ENCODE measurements around the gene GMPPA.

GMPPA gene

GRCh38 chr2:219545943-219546352 is 47.3 kb downstream of the GMPPA start:
- DNase-seq: no peak
- no peak for TF ChIP-seq CTCF (IDR thresholded peaks at IDR 0.05; ENCODE audit: low read depth, low read length, missing control alignments)
- Histone ChIP-seq H3K27me3 (replicated peaks) (no peaks in the 10 kb centered on the region), H3K36me3 (replicated peaks) (peaks cover 5% of the 10 kb centered on the region), H3K4me3 (ENCODE audit: low read depth, low read length) (no peak overlapping the region), H3K27ac (no peak overlapping the region)
- in situ Hi-C loops (cut with HindIII; ENCODE audit: low pct_ligation_motif_present, low sequenced_read_pairs): no loop called here

DNA sequence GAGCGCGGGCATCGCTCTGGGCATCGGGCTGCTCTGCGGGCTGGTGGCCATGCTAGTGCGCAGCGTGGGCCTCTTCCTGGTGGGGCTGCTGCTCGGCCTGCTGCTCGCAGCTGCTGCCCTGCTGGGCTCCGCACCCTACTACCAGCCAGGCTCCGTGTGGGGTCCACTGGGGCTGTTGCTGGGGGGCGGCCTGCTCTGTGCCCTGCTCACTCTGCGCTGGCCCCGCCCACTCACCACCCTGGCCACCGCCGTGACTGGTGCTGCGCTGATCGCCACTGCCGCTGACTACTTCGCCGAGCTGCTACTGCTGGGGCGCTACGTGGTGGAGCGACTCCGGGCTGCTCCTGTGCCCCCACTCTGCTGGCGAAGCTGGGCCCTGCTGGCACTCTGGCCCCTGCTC is 48.9 kb downstream of the GMPPA start:
- Histone ChIP-seq H3K4me3 (ENCODE audit: low read depth, low read length) (no peak overlapping the region), H3K27me3 (replicated peaks) (no peaks in the 10 kb centered on the region), H3K27ac (no peak overlapping the region), H3K36me3 (replicated peaks) (no peaks in the 10 kb centered on the region)
- DNase-seq: no peak
- TF ChIP-seq CTCF (IDR thresholded peaks at IDR 0.05; ENCODE audit: low read depth, low read length, missing control alignments): no peak
- in situ Hi-C loops (cut with HindIII; ENCODE audit: low pct_ligation_motif_present, low sequenced_read_pairs): no loop called here

GRCh38 chr2:219548990-219549389 is 50.3 kb downstream of the GMPPA start:
- Histone ChIP-seq H3K27me3 (replicated peaks) (no peaks in the 10 kb centered on the region), H3K36me3 (replicated peaks) (no peaks in the 10 kb centered on the region), H3K27ac (no peak overlapping the region), H3K4me3 (ENCODE audit: low read depth, low read length) (no peak overlapping the region)
- DNase-seq: no peak
- no peak for TF ChIP-seq CTCF (IDR thresholded peaks at IDR 0.05; ENCODE audit: low read depth, low read length, missing control alignments)
- in situ Hi-C loops (cut with HindIII; ENCODE audit: low pct_ligation_motif_present, low sequenced_read_pairs): no loop called here

GRCh38 chr2:219549619-219550018 is 50.9 kb downstream of the GMPPA start:
- no peaks in the 10 kb centered on the region for H3K27me3 ChIP-seq (replicated peaks)
- in situ Hi-C loops (cut with HindIII; ENCODE audit: low pct_ligation_motif_present, low sequenced_read_pairs): no loop called here

DNA sequence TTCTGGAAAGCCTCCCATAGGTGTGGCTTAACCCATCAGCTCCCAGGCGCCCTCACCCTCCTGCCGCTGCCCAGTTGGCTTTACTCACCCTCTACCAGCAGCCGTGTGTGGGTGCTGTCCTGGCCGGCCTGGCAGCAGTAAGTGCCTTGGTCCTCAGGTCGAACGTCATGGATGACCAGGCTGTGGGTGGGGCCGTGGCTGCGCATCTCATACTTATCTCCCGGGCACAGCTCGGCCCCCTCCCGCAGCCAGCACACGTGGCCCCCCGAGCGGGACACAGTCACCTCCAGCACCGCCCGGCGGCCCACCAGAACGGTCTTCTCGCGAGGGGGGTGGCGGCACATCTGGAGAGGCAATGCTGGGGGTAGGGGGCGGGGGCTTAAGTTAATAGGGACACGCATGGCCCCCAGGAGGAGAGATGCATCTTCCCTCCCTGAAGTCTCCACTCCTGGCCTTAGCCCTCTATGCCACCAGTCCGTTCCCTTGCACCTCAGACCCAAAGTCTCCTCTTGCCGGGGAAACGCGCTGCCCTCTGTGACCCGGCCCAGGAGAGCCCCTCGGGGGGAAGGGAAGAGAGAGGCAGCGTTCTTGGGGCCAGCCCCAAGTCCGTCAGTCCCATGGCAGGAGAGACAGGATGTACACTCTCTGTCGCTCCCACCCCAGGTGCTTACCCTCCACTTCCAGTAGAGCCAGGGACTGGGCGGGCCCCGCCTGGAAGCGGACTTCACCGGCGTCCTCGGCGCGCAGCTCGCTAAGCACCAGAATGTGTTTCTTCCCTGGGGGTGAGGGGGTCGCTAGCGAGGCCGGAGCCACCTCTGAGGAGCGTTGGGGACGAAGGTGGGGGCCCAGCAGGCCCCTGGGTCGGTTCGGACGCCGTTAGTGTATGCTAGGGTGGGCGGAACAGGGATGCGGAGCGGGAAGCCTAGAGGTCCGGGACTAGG is 53.0 kb downstream of the GMPPA start:
- Histone ChIP-seq H3K27ac (no peak overlapping the region), H3K27me3 (replicated peaks) (no peaks in the 10 kb centered on the region), H3K36me3 (replicated peaks) (no peaks in the 10 kb centered on the region), H3K4me3 (ENCODE audit: low read depth, low read length) (peak overlapping the region; percentile 59)
- in situ Hi-C loops (cut with HindIII; ENCODE audit: low pct_ligation_motif_present, low sequenced_read_pairs): no loop called here
- no peak for DNase-seq
- TF ChIP-seq CTCF (IDR thresholded peaks at IDR 0.05; ENCODE audit: low read depth, low read length, missing control alignments): no peak

More at GRCh38 chr2:219549619-219550018, 50.9 kb downstream of the GMPPA start:
- no peak for DNase-seq
- H3K27ac ChIP-seq: no peak overlapping the region
- H3K36me3 ChIP-seq (replicated peaks): no peaks in the 10 kb centered on the region
- TF ChIP-seq CTCF (IDR thresholded peaks at IDR 0.05; ENCODE audit: low read depth, low read length, missing control alignments): no peak
- H3K4me3 ChIP-seq (ENCODE audit: low read depth, low read length): no peak overlapping the region

Measured in brain microvascular endothelial cell (primary cell).